Measurements from ENCODE around the gene SLC19A1.

The SLC19A1 gene

DNA sequence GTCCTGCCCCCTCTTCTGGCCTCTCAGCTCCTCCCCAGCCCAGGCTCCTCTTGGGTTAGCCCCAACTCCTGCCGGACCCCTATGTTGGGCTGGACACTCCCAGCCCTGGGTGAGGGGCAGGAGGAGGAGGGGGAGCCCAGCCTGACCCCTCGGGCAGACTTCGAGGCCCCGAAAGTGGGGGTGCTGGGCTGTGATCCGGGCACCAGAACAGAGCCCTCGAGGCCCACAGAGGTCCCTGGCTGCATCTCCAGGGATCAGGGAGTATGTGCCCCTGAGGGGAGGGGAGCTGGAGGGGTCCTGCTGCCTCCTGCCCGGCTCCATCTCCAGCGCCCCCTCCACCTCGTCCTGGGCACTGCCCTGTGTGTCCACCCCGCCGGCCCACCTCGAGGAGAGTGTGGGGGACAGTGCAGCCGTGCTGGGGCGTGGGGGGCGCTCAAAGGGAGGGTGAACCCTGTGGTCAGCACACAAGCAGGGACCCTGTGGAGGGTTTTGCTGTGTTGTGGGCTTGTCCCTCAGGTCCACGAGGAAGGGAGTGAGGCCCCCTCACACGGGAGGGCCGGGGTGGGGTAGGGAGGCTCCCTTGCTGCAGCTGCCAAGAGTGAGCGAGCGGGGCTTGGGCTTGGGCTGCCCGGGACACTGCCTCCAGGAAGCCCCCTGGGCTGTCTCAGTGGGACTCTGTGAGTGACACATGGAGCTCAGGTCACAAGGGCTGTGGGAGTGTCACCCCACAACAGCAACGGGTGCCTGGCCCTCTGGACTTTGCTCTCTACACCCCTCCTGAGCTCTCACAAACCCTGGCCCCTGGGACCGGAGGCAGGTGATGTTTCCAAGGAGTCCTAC lies 82.8 kb downstream of the SLC19A1 start:
- POLR2A ChIA-PET, result no interaction called here
- DNase-seq (ENCODE audit: extremely low spot score), result no peak
- TF ChIP-seq, protein P1, sequence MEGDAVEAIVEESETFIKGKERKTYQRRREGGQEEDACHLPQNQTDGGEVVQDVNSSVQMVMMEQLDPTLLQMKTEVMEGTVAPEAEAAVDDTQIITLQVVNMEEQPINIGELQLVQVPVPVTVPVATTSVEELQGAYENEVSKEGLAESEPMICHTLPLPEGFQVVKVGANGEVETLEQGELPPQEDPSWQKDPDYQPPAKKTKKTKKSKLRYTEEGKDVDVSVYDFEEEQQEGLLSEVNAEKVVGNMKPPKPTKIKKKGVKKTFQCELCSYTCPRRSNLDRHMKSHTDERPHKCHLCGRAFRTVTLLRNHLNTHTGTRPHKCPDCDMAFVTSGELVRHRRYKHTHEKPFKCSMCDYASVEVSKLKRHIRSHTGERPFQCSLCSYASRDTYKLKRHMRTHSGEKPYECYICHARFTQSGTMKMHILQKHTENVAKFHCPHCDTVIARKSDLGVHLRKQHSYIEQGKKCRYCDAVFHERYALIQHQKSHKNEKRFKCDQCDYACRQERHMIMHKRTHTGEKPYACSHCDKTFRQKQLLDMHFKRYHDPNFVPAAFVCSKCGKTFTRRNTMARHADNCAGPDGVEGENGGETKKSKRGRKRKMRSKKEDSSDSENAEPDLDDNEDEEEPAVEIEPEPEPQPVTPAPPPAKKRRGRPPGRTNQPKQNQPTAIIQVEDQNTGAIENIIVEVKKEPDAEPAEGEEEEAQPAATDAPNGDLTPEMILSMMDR (IDR thresholded peaks at IDR 0.05; ENCODE audit: control extremely low read depth, extremely low read depth, low read depth, missing control alignments), result no peak
- CTCF ChIA-PET, result interaction anchor here (1.0 kb wide), 1 partner anchor 19 kb away, joined by 3 read pairs; no protein-coding TSS in a partner anchor

DNA sequence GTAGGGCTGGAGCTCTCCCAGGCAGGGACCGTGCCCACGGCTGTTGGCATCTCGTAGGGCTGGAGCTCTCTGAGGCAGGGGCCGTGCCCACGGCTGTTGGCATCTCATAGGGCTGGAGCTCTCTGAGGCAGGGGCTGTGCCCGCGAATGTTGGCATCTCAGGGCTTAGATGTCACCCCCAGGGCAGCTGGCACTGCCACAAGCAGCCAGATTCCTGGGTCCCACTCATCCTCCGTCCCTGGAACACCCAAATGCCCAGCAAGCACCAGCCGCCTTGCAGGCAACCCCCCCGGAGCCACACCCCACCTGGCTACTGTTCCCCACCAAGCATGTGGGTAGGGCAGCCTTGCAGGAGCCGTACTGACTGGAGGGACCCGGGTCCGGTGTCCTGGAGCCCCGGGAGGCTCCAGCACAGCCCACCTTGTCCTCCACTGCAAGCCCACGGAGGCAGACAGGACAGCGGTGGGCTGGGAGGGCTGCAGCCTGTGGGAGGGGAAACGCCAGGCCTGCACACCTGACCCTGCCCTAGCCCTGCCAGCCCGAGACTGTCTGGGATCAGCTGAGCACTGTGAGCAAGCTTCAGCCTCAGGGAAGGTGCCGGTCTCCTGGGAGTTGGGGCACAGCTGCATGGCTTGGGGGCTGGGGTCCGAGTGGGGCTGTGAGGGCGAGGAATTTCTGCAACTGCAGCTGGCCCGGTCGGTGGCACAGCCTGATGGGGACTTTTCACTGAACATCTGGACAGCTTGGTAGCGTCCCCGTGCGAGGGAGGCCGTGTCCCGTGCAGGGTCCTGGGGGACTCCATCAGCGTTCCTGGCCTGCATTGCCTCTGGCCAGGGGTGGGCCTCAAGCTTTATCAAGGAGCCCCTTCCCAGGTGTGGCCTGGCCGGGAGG lies 83.7 kb downstream of the SLC19A1 start:
- TF ChIP-seq, protein P1 (IDR thresholded peaks at IDR 0.05; ENCODE audit: control extremely low read depth, extremely low read depth, low read depth, missing control alignments), result no peak
- POLR2A ChIA-PET, result no interaction called here
- CTCF ChIA-PET, result interaction anchor here (1.0 kb wide), 1 partner anchor 18 kb away, joined by 3 read pairs; no protein-coding TSS in a partner anchor

DNA sequence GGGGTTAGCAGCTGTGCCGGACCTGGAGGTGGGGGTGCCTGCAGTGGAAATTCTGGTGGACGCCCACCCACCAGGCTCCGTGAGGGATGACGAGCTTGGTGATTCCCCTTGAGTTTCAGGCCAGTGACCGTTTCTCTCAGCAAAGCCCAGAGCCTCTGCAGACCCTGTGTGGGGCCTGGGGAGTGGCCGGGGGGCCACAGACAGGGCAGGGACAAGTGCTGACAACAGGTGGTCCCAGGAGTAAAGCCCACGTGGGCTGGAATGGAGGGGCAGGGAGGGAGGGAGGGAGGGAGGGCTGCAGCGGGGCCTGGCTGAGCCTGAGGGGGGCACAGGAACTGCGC lies 84.4 kb downstream of the SLC19A1 start:
- TF ChIP-seq, protein P1 (IDR thresholded peaks at IDR 0.05; ENCODE audit: control extremely low read depth, extremely low read depth, low read depth, missing control alignments), result no peak
- POLR2A ChIA-PET, result no interaction called here
- CTCF ChIA-PET, result no interaction called here
- no peak for DNase-seq (ENCODE audit: extremely low spot score)

More for the DNA sequence above, 83.7 kb downstream of the SLC19A1 start:
- DNase-seq (ENCODE audit: extremely low spot score), result no peak

DNA sequence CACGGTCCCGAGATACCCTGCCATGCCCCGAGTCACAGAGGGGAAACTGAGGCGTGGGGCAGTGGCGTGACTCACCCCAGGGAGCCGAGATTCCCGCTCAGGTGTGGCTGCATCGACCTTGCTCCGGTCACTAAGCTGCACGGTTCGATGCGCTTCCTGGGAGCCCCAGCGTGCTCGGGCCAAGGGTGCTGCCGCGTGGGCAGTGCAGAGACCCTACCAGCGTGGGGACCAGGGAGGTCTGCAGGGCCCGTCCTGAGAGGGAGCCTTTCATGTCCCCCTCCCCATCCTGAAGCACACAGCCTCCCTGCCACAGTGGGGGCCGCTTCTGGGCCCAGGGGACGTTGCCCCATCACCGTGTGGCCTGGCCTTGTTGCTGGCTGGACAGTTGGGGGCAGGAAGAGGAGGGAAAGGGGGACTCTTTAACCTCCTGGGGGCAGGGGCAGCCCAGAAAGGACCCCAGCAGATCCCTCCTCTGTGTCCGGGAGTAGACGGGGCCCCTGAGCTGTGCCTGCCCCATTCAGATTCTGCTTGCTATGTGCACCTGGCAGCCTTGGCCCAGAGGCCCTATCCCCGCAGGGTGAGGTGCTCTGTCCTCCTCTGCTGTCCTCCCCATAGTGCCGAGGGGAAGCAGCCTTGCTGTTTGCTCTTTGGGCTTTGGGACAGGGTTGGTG lies 84.9 kb downstream of the SLC19A1 start:
- CTCF ChIA-PET, result no interaction called here
- POLR2A ChIA-PET, result no interaction called here
- DNase-seq (ENCODE audit: extremely low spot score), result no peak
- TF ChIP-seq, protein P1 (IDR thresholded peaks at IDR 0.05; ENCODE audit: control extremely low read depth, extremely low read depth, low read depth, missing control alignments), result no peak

DNA sequence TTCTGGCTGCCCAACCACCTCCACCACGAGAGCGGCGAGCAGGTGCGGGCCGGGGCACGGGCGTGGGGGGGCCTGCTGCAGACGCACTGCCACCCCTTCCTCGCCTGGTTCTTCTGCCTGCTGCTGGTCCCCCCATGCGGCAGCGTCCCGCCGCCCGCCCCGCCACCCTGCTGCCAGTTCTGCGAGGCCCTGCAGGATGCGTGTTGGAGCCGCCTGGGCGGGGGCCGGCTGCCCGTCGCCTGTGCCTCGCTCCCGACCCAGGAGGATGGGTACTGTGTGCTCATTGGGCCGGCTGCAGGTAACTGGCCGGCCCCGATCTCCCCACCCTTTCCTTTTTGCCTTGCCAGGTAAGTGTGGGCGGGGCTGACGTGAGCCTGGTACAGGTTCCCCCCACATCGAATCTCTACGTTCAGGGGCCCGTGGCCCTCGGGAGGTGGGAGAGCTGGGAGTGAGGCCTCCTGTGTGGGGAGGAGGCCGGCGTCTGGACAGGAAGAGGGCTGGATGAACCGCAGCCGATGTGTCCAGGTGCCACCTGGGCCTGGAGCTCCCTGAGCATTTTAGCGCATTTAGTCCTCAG lies 85.6 kb downstream of the SLC19A1 start:
- ChIA-PET CTCF (no interaction called here), POLR2A (no interaction called here)
- TF ChIP-seq, protein P1 (IDR thresholded peaks at IDR 0.05; ENCODE audit: control extremely low read depth, extremely low read depth, low read depth, missing control alignments), result no peak

More for the DNA sequence above, 85.6 kb downstream of the SLC19A1 start:
- DNase-seq (ENCODE audit: extremely low spot score), result no peak

All from GM10248 (cell line).